Measurements from ENCODE around the gene FGF23.

DNA sequence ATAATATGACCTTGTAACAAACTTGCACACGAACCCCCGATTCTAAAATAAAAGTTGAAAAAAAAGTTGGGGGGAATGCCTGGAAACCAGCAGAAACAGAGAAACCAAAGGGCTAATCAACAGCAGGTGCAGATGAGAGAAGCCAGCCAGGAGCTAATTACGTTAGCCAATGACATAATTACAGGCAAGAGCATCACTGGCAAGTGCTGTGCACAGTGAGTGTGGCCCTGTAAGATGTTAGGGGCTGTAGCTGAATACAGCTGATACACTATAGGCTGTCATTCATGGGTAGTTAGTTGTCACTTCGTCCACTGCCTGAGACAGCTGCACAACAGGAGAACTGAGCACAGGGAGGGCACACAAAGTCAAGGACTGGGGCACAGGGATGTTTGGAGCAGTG lies 7.3 kb upstream of the FGF23 start:
- TF ChIP-seq EP300 (IDR thresholded peaks at IDR 0.05) (no peak), POLR2AphosphoS5 (IDR thresholded peaks at IDR 0.05) (no peak), POLR2A (IDR thresholded peaks at IDR 0.05) (no peak)
- TF ChIP-seq, protein P1, sequence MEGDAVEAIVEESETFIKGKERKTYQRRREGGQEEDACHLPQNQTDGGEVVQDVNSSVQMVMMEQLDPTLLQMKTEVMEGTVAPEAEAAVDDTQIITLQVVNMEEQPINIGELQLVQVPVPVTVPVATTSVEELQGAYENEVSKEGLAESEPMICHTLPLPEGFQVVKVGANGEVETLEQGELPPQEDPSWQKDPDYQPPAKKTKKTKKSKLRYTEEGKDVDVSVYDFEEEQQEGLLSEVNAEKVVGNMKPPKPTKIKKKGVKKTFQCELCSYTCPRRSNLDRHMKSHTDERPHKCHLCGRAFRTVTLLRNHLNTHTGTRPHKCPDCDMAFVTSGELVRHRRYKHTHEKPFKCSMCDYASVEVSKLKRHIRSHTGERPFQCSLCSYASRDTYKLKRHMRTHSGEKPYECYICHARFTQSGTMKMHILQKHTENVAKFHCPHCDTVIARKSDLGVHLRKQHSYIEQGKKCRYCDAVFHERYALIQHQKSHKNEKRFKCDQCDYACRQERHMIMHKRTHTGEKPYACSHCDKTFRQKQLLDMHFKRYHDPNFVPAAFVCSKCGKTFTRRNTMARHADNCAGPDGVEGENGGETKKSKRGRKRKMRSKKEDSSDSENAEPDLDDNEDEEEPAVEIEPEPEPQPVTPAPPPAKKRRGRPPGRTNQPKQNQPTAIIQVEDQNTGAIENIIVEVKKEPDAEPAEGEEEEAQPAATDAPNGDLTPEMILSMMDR (IDR thresholded peaks at IDR 0.05): no peak

Data from suprapubic skin (tissue), 4 donors.